CD14-positive monocyte (primary cell): ENCODE measurements around the gene LYZL1. TPM values are rescaled to one million over a fixed set of nuclear protein-coding genes. Genes with fewer than 3 reads are reported as not detected.

Experiments
- DNase-seq, 3 donors: peaks; one replicate each; pipeline ENCODE4 v3.0.0-alpha.2; 2011 to 2022
- H2AFZ ChIP-seq: 2 replicates; pipeline ENCODE4 v1.6.0; 2012; ENCODE audit warnings: mild to moderate bottlenecking, low read depth, low read length, inconsistent platforms; ENCODE audit not compliant: insufficient read depth, poor library complexity, severe bottlenecking
- H3K27ac ChIP-seq, 2 donors: 1 replicate in 1 of 2; 2 replicates in 1 of 2; pipeline ENCODE4 v1.5.1; 2012 to 2013; ENCODE audit warnings: low read length in 2 of 2, control low read depth in 1 of 2, inconsistent platforms in 1 of 2, low read depth in 1 of 2, mild to moderate bottlenecking in 1 of 2
- H3K27me3 ChIP-seq, 2 donors: one replicate each; pipeline versions ENCODE4 v1.6.0 to v1.6.1; 2011 to 2013; ENCODE audit warnings: low read length in 2 of 2; ENCODE audit not compliant: control insufficient read depth in 2 of 2, insufficient read depth in 2 of 2
- H3K36me3 ChIP-seq, 2 donors: replicated peaks in 1 of 2; 1 replicate in 1 of 2; 2 replicates in 1 of 2; pipeline versions ENCODE4 v1.5.1 to v1.6.1; 2012 to 2013; ENCODE audit warnings: low read length in 2 of 2, control low read depth in 1 of 2, inconsistent platforms in 1 of 2, mild to moderate bottlenecking in 1 of 2; ENCODE audit not compliant: insufficient read depth in 2 of 2, control insufficient read depth in 1 of 2
- H3K4me1 ChIP-seq, 2 donors: 1 replicate in 1 of 2; 2 replicates in 1 of 2; pipeline versions ENCODE4 v1.5.1 to v1.6.1; 2012 to 2013; ENCODE audit warnings: low read length in 2 of 2, control low read depth in 1 of 2, inconsistent platforms in 1 of 2, mild to moderate bottlenecking in 1 of 2, moderate library complexity in 1 of 2; ENCODE audit not compliant: insufficient read depth in 2 of 2, control insufficient read depth in 1 of 2
- H3K4me2 ChIP-seq: replicated peaks from 2 replicates; pipeline ENCODE3; 2012; ENCODE audit warnings: low read length, moderate library complexity, mild to moderate bottlenecking; ENCODE audit not compliant: poor library complexity, severe bottlenecking; ENCODE audit errors: extremely low read depth
- H3K4me3 ChIP-seq, 3 experiments: fragments of 200-600 bp in 1 of 3; sonication (generic) in 1 of 3; replicated peaks in 1 of 3; 1 replicate in 2 of 3; 2 replicates in 1 of 3; pipeline ENCODE4 v1.5.1; 2011 to 2013; ENCODE audit warnings: low read length in 3 of 3, mild to moderate bottlenecking in 3 of 3, control low read depth in 2 of 3, low read depth in 2 of 3, inconsistent platforms in 1 of 3, moderate library complexity in 1 of 3
- H3K79me2 ChIP-seq: 2 replicates; pipeline ENCODE4 v1.6.0; 2012; ENCODE audit warnings: mild to moderate bottlenecking, control low read depth, inconsistent platforms, low read length, moderate library complexity; ENCODE audit not compliant: insufficient read depth
- H3K9ac ChIP-seq: 2 replicates; pipeline ENCODE4 v1.6.0; 2017; ENCODE audit warnings: low read length, mild to moderate bottlenecking; ENCODE audit not compliant: insufficient read depth, poor library complexity, severe bottlenecking
- H3K9me3 ChIP-seq, 2 donors: replicated peaks in 1 of 2; 1 replicate in 1 of 2; 2 replicates in 1 of 2; pipeline versions ENCODE4 v1.5.1 to v1.6.1; 2012 to 2013; ENCODE audit warnings: low read length in 2 of 2, control low read depth in 1 of 2; ENCODE audit not compliant: control insufficient read depth in 1 of 2, insufficient read depth in 1 of 2
- H4K20me1 ChIP-seq: 2 replicates; pipeline ENCODE4 v1.6.0; 2012; ENCODE audit warnings: mild to moderate bottlenecking, low read length, control low read depth, moderate library complexity; ENCODE audit not compliant: insufficient read depth
- H3K27ac Mint-ChIP-seq, 7 donors: one replicate each; pipeline ENCODE4 v1.8.0; 2020; ENCODE audit warnings: mild to moderate bottlenecking in 7 of 7, mixed read lengths in 7 of 7, moderate library complexity in 6 of 7, inconsistent platforms in 2 of 7
- H3K27me3 Mint-ChIP-seq, 3 donors: one replicate each; pipeline ENCODE4 v1.8.0; 2021 to 2022; ENCODE audit warnings: low read depth in 3 of 3, mild to moderate bottlenecking in 3 of 3, mixed read lengths in 3 of 3, moderate library complexity in 3 of 3, inconsistent platforms in 1 of 3
- H3K36me3 Mint-ChIP-seq, 2 donors: one replicate each; pipeline ENCODE4 v1.8.0; 2020; ENCODE audit warnings: mixed read lengths in 2 of 2, inconsistent platforms in 1 of 2, mild to moderate bottlenecking in 1 of 2
- H3K4me1 Mint-ChIP-seq: one replicate; pipeline ENCODE4 v1.8.0; 2020; ENCODE audit warnings: mild to moderate bottlenecking, mixed read lengths
- H3K4me3 Mint-ChIP-seq, 2 donors: one replicate each; pipeline ENCODE4 v1.8.0; 2020; ENCODE audit warnings: mild to moderate bottlenecking in 2 of 2, mixed read lengths in 2 of 2, moderate library complexity in 1 of 2
- H3K9me3 Mint-ChIP-seq, 7 donors: one replicate each; pipeline ENCODE4 v1.8.0; 2020 to 2022; ENCODE audit warnings: mixed read lengths in 7 of 7, mild to moderate bottlenecking in 6 of 7, moderate library complexity in 6 of 7, inconsistent platforms in 2 of 7
- whole genome bisulfite sequencing: methylation state at CpG from one replicate; pipeline ENCODE4 v1.1.5; 2013; ENCODE audit warnings: missing lambda C conversion rate; ENCODE audit not compliant: insufficient coverage; 5-methylcytosine and 5-hydroxymethylcytosine counted together
- intact Hi-C, 2 donors: fragments of 100-400 bp; cut with micrococcal nuclease; formaldehyde crosslinking; loops; one replicate each; pipeline versions ENCODE4 v1.15.0 to v1.15.1; 2023
- polyA plus RNA-seq, 3 donors: library from polyadenylated mRNA; depleted of rRNA in 1 of 3; unstranded in 2 of 3; stranded (reverse) in 1 of 3; fragments of 300-500 nt in 2 of 3; fragments of >200 nt in 1 of 3; fragmentation: Illumina TruSeq in 2 of 3; gene quantifications; 1 replicate in 2 of 3; 2 replicates in 1 of 3; pipeline ENCODE4 v1.2.3, GENCODE V29; 2012 to 2021
- TF ChIP-seq, protein P1 (sequence below): fragments of 200-600 bp; IDR thresholded peaks from one replicate; pipeline ENCODE4 v1.8.0; 2022; ENCODE audit warnings: antibody characterized with exemption, mild to moderate bottlenecking

Gene LYZL1
- polyA plus RNA-seq, 3 donors, result not detected

DNA sequence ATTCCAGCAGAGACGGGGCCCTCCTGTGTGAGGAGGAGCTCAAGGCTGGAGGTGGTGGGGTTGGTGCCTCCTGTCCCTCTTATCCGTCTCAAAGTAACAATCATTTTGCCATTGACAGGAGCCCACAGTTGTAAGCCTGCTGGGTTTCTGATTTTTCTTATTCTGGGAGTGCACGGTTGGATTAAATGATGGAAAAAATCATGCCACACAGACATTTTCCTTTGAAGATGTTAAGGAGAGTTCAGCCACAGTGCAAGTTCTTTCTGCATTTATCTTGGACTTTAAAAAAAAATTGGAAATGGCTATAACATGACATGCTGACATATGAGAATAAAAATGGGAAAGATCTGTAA is 8.4 kb upstream of the LYZL1 start:
- no peaks in the 10 kb centered on the region for H3K27me3 ChIP-seq
- Mint-ChIP-seq H3K27ac (no peak overlapping the region), H3K36me3 (no peaks in the 10 kb centered on the region), H3K4me1 (no peaks in the 10 kb centered on the region), H3K4me3 (no peak overlapping the region), H3K9me3 (peaks cover 0 to 2% (median 0%) of the 10 kb centered on the region in 7 donors), H3K27me3 (peaks cover 4 to 11% (median 9%) of the 10 kb centered on the region in 3 donors)
- H3K4me2 ChIP-seq, result no peak overlapping the region
- no CpG with 5 or more reads among the region's 3 CpGs for WGBS
- TF ChIP-seq, protein P1, sequence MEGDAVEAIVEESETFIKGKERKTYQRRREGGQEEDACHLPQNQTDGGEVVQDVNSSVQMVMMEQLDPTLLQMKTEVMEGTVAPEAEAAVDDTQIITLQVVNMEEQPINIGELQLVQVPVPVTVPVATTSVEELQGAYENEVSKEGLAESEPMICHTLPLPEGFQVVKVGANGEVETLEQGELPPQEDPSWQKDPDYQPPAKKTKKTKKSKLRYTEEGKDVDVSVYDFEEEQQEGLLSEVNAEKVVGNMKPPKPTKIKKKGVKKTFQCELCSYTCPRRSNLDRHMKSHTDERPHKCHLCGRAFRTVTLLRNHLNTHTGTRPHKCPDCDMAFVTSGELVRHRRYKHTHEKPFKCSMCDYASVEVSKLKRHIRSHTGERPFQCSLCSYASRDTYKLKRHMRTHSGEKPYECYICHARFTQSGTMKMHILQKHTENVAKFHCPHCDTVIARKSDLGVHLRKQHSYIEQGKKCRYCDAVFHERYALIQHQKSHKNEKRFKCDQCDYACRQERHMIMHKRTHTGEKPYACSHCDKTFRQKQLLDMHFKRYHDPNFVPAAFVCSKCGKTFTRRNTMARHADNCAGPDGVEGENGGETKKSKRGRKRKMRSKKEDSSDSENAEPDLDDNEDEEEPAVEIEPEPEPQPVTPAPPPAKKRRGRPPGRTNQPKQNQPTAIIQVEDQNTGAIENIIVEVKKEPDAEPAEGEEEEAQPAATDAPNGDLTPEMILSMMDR, result no peak
- no peak overlapping the region for H3K4me3 ChIP-seq
- H3K79me2 ChIP-seq, result no peaks in the 10 kb centered on the region
- H3K4me1 ChIP-seq, result no peaks in the 10 kb centered on the region
- no peaks in the 10 kb centered on the region for H3K36me3 ChIP-seq
- H2AFZ ChIP-seq, result no peak overlapping the region
- no peaks in the 10 kb centered on the region for H4K20me1 ChIP-seq
- H3K9me3 ChIP-seq, result no peaks in the 10 kb centered on the region
- no peak overlapping the region for H3K27ac ChIP-seq
- DNase-seq, result no peak
- H3K9ac ChIP-seq, result no peak overlapping the region
- intact Hi-C loops, result no loop called here

DNA sequence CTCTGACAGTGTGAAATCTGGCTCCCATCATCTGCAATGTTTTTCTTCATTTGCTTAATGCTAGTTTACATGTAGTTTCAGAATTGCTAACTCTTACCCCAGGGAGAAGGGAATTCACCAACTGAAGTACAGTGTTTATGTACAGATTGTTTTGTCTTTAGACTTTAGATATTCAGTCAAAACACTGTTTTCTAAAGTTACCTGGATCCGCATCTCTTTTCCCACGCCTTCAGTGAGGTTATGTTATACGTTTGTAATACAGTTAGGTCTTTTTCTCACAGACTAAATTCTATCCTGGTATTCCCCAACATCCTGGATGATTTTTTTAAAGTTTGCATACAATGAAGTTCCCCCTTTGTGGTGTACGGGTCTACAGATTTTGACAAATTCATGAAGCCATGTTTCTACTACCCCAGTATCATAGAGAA is 3.2 kb upstream of the LYZL1 start:
- Histone ChIP-seq H3K9me3 (no peaks in the 10 kb centered on the region), H3K27ac (no peak overlapping the region), H3K4me1 (no peaks in the 10 kb centered on the region), H3K79me2 (no peaks in the 10 kb centered on the region), H2AFZ (no peak overlapping the region), H3K27me3 (peaks cover 0 to 7% of the 10 kb centered on the region in 2 donors), H3K4me3 (no peak overlapping the region), H4K20me1 (no peaks in the 10 kb centered on the region), H3K9ac (no peak overlapping the region), H3K4me2 (no peak overlapping the region), H3K36me3 (no peaks in the 10 kb centered on the region)
- H3K36me3 Mint-ChIP-seq, result no peaks in the 10 kb centered on the region
- H3K4me1 Mint-ChIP-seq, result no peaks in the 10 kb centered on the region
- H3K4me3 Mint-ChIP-seq, result no peak overlapping the region
- peaks cover 4 to 16% (median 12%) of the 10 kb centered on the region in 3 donors for H3K27me3 Mint-ChIP-seq
- intact Hi-C loops, result no loop called here
- no peaks in the 10 kb centered on the region for H3K9me3 Mint-ChIP-seq
- WGBS, result no CpG with 5 or more reads among the region's 4 CpGs
- TF ChIP-seq, protein P1, result no peak
- no peak overlapping the region for H3K27ac Mint-ChIP-seq
- no peak for DNase-seq
